ENCODE measurements around the gene TRIM54.
"Not testable (repeated sequence)": the region's sequence is repeated elsewhere in the genome, so short reads cannot be mapped to it uniquely, and the experiment has no call there.

TRIM54 gene

GRCh38 chr2:27336173-27336572, 53.9 kb downstream of the TRIM54 start:
- Histone ChIP-seq H3K27me3 (replicated peaks; ENCODE audit: control insufficient read depth, insufficient read depth, low read length) (no peaks in the 10 kb centered on the region), H3K36me3 (ENCODE audit: control insufficient read depth, insufficient read depth, low read length) (peaks cover 23% of the 10 kb centered on the region), H3K4me3 (replicated peaks; ENCODE audit: low read depth, low read length) (no peak overlapping the region)
- DNase-seq (ENCODE audit: extremely low read depth, insufficient read length): no peak
- no peak for TF ChIP-seq CTCF (IDR thresholded peaks at IDR 0.05; ENCODE audit: insufficient read depth, low read length, poor library complexity, severe bottlenecking)

- no peak overlapping the region for H3K4me3 ChIP-seq (replicated peaks; ENCODE audit: low read depth, low read length)
- peaks cover 4% of the 10 kb centered on the region for H3K36me3 ChIP-seq (ENCODE audit: control insufficient read depth, insufficient read depth, low read length)
- no peaks in the 10 kb centered on the region for H3K27me3 ChIP-seq (replicated peaks; ENCODE audit: control insufficient read depth, insufficient read depth, low read length)
- no peak for TF ChIP-seq CTCF (IDR thresholded peaks at IDR 0.05; ENCODE audit: insufficient read depth, low read length, poor library complexity, severe bottlenecking)
- no peak for DNase-seq (ENCODE audit: extremely low read depth, insufficient read length)
Measured at GRCh38 chr2:27347641-27348040, 65.4 kb downstream of the TRIM54 start.

- Histone ChIP-seq H3K4me3 (replicated peaks; ENCODE audit: low read depth, low read length) (no peak overlapping the region), H3K27me3 (replicated peaks; ENCODE audit: control insufficient read depth, insufficient read depth, low read length) (no peaks in the 10 kb centered on the region), H3K36me3 (ENCODE audit: control insufficient read depth, insufficient read depth, low read length) (peaks cover 2% of the 10 kb centered on the region; the same call in 1 of the 2 replicates)
- DNase-seq (ENCODE audit: extremely low read depth, insufficient read length): no peak
- no peak for TF ChIP-seq CTCF (IDR thresholded peaks at IDR 0.05; ENCODE audit: insufficient read depth, low read length, poor library complexity, severe bottlenecking)
Measured at GRCh38 chr2:27350106-27350693, 68.0 kb downstream of the TRIM54 start.

GRCh38 chr2:27351802-27352598, 69.8 kb downstream of the TRIM54 start:
- no peak for TF ChIP-seq CTCF (IDR thresholded peaks at IDR 0.05; ENCODE audit: insufficient read depth, low read length, poor library complexity, severe bottlenecking)
- H3K36me3 ChIP-seq (ENCODE audit: control insufficient read depth, insufficient read depth, low read length): peaks cover 2% of the 10 kb centered on the region; the same call in 1 of the 2 replicates
- H3K27me3 ChIP-seq (replicated peaks; ENCODE audit: control insufficient read depth, insufficient read depth, low read length): no peaks in the 10 kb centered on the region
- H3K4me3 ChIP-seq (replicated peaks; ENCODE audit: low read depth, low read length): no peak overlapping the region
- no peak for DNase-seq (ENCODE audit: extremely low read depth, insufficient read length)

GRCh38 chr2:27353386-27353761, 71.1 kb downstream of the TRIM54 start:
- not testable (repeated sequence) for H3K36me3 ChIP-seq (ENCODE audit: control insufficient read depth, insufficient read depth, low read length); H3K4me3 ChIP-seq (replicated peaks; ENCODE audit: low read depth, low read length); H3K27me3 ChIP-seq (replicated peaks; ENCODE audit: control insufficient read depth, insufficient read depth, low read length); DNase-seq (ENCODE audit: extremely low read depth, insufficient read length)

- no peaks in the 10 kb centered on the region for H3K27me3 ChIP-seq (replicated peaks; ENCODE audit: control insufficient read depth, insufficient read depth, low read length)
- no peak for TF ChIP-seq CTCF (IDR thresholded peaks at IDR 0.05; ENCODE audit: insufficient read depth, low read length, poor library complexity, severe bottlenecking)
- DNase-seq (ENCODE audit: extremely low read depth, insufficient read length): no peak
- peaks cover 2% of the 10 kb centered on the region; the same call in 1 of the 2 replicates for H3K36me3 ChIP-seq (ENCODE audit: control insufficient read depth, insufficient read depth, low read length)
- H3K4me3 ChIP-seq (replicated peaks; ENCODE audit: low read depth, low read length): no peak overlapping the region
Measured at GRCh38 chr2:27353762-27354596, 71.8 kb downstream of the TRIM54 start.

All from GM06990 (cell line).